ENCODE data around the gene NAA15. TPM values are rescaled to one million over a fixed set of nuclear protein-coding genes. Genes with fewer than 3 reads are reported as not detected.
"Not testable (repeated sequence)": the region's sequence is repeated elsewhere in the genome, so short reads cannot be mapped to it uniquely, and the experiment has no call there.

The NAA15 gene
- total and polyA plus RNA-seq, 4 donors = 6.7 to 18.2 (median 11.1) TPM

DNA sequence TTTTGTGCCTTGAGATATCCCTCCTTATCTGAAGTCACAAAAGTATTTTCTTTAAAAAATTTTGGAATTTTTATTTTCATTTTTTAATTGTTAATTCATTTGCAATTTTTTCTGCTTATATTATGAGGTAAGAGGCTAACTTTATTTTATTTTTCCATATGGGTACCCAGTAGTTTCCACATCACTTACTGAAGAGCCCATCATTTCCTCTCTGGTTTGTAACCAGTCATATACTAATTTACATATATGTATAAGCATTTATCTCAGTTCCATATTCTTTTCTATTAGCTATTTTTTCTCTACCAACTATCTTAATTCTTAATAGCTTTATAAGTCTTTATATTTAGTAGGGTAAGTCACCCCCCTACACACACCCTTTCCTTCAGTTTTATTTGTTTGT, 48.3 kb upstream of the NAA15 start:
- Histone ChIP-seq H3K9ac (ENCODE audit: low read depth in 1 of 2, low read length in 2 of 2) (no peak overlapping the region), H3K27ac (ENCODE audit: low read depth in 1 of 2, low read length in 2 of 2) (no peak overlapping the region), H3K4me3 (ENCODE audit: low read depth in 1 of 3, low read length in 3 of 3) (no peak overlapping the region), H3K9me3 (ENCODE audit: control insufficient read depth in 4 of 4, low read length in 3 of 4) (no peaks in the 10 kb centered on the region), H3K36me3 (ENCODE audit: control insufficient read depth in 4 of 4, insufficient read depth in 3 of 4, low read depth in 1 of 4, low read length in 3 of 4) (no peaks in the 10 kb centered on the region), H3K4me1 (ENCODE audit: control insufficient read depth in 4 of 4, insufficient read depth in 4 of 4, low read length in 3 of 4) (no peaks in the 10 kb centered on the region), H3K27me3 (ENCODE audit: control insufficient read depth in 4 of 4, insufficient read depth in 4 of 4, low read length in 3 of 4) (no peaks in the 10 kb centered on the region)
- TF ChIP-seq FOXA2 (IDR thresholded peaks at IDR 0.05) (no peak), JUND (IDR thresholded peaks at IDR 0.05) (no peak), GABPA (IDR thresholded peaks at IDR 0.05 in 1 of 2, conservative IDR thresholded peaks at IDR 0.05 in 1 of 2) (no peak), EGR1 (IDR thresholded peaks at IDR 0.05; ENCODE audit: low read depth in 2 of 2) (no peak), RXRA (IDR thresholded peaks at IDR 0.05) (no peak), SP1 (IDR thresholded peaks at IDR 0.05) (no peak), ZBTB33 (IDR thresholded peaks at IDR 0.05) (no peak), MAX (IDR thresholded peaks at IDR 0.05) (no peak)
- TF ChIP-seq, protein P1, sequence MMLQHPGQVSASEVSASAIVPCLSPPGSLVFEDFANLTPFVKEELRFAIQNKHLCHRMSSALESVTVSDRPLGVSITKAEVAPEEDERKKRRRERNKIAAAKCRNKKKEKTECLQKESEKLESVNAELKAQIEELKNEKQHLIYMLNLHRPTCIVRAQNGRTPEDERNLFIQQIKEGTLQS (IDR thresholded peaks at IDR 0.05) = no peak
- no peak for DNase-seq (ENCODE audit: low spot score)

DNA sequence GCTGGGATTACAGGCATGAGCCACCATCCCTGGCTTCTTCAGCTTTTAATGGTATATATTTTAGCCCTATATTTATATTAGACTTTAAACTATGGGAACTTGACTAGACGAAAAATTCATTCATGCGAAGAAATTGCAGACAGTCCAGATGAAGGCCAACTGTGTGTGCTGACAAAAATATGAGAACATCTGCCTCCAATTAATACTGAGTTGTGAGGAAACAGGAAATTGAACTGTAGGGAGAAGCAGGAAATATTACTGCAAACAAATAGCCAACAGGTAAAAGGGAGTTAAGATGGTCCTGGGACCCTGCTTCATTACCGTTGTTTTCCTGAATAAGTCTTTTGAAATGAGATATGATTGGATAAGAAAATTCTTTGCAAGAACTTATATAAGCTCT, 47.6 kb upstream of the NAA15 start:
- TF ChIP-seq ZBTB33 (IDR thresholded peaks at IDR 0.05) (no peak), FOXA1 (IDR thresholded peaks at IDR 0.05) (no peak), NR2F2 (IDR thresholded peaks at IDR 0.05) (no peak), YY1 (IDR thresholded peaks at IDR 0.05) (no peak), HNF4A (conservative IDR thresholded peaks at IDR 0.05) (no peak), RAD21 (IDR thresholded peaks at IDR 0.05) (no peak), GABPA (IDR thresholded peaks at IDR 0.05 in 1 of 2, conservative IDR thresholded peaks at IDR 0.05 in 1 of 2) (no peak), SP1 (IDR thresholded peaks at IDR 0.05) (no peak), EGR1 (IDR thresholded peaks at IDR 0.05; ENCODE audit: low read depth in 2 of 2) (no peak)
- TF ChIP-seq, protein P1 (IDR thresholded peaks at IDR 0.05) = no peak
- H3K27me3 ChIP-seq (ENCODE audit: control insufficient read depth in 4 of 4, insufficient read depth in 4 of 4, low read length in 3 of 4) = no peaks in the 10 kb centered on the region
- no peak overlapping the region for H3K27ac ChIP-seq (ENCODE audit: low read depth in 1 of 2, low read length in 2 of 2)
- H3K9ac ChIP-seq (ENCODE audit: low read depth in 1 of 2, low read length in 2 of 2) = no peak overlapping the region
- no peak overlapping the region for H3K4me3 ChIP-seq (ENCODE audit: low read depth in 1 of 3, low read length in 3 of 3)
- DNase-seq (ENCODE audit: low spot score) = no peak
- H3K4me1 ChIP-seq (ENCODE audit: control insufficient read depth in 4 of 4, insufficient read depth in 4 of 4, low read length in 3 of 4) = no peaks in the 10 kb centered on the region
- H3K9me3 ChIP-seq (ENCODE audit: control insufficient read depth in 4 of 4, low read length in 3 of 4) = no peaks in the 10 kb centered on the region
- H3K36me3 ChIP-seq (ENCODE audit: control insufficient read depth in 4 of 4, insufficient read depth in 3 of 4, low read depth in 1 of 4, low read length in 3 of 4) = no peaks in the 10 kb centered on the region
- WGBS = 94% methylated on average over 3 of the region's 3 CpGs

GRCh38 chr4:139255581-139255980, 45.7 kb upstream of the NAA15 start:
- DNase-seq (ENCODE audit: low spot score); H3K9me3 ChIP-seq (ENCODE audit: control insufficient read depth in 4 of 4, low read length in 3 of 4); H3K4me1 ChIP-seq (ENCODE audit: control insufficient read depth in 4 of 4, insufficient read depth in 4 of 4, low read length in 3 of 4); H3K27me3 ChIP-seq (ENCODE audit: control insufficient read depth in 4 of 4, insufficient read depth in 4 of 4, low read length in 3 of 4); H3K9ac ChIP-seq (ENCODE audit: low read depth in 1 of 2, low read length in 2 of 2); H3K36me3 ChIP-seq (ENCODE audit: control insufficient read depth in 4 of 4, insufficient read depth in 3 of 4, low read depth in 1 of 4, low read length in 3 of 4); H3K4me3 ChIP-seq (ENCODE audit: low read depth in 1 of 3, low read length in 3 of 3); H3K27ac ChIP-seq (ENCODE audit: low read depth in 1 of 2, low read length in 2 of 2): not testable (repeated sequence)
- WGBS = 92% methylated on average over 6 of the region's 6 CpGs
